ENCODE data around the gene STON1.

DNA sequence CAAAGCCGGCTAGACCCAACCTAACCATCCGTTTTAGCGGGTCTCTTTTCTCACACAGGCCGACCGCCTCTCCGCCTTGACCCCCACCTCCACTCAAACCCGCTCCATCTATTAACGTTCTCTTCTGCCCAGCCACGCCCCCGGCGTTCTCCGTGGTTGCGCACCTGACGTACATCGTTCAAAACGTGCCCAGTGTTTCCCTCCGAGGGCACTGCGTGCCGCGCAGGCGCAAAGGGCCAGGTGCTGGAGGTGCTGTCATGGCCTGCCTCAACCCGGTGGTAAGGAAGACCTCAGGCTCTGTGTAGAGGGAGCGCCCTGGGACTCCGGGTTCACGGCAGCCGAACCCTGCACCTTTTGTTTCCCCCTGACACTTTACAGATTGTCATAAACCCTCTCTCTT is 87.7 kb downstream of the STON1 start, which contains the start of gene GTF2A1L:
- TF ChIP-seq, protein P1, sequence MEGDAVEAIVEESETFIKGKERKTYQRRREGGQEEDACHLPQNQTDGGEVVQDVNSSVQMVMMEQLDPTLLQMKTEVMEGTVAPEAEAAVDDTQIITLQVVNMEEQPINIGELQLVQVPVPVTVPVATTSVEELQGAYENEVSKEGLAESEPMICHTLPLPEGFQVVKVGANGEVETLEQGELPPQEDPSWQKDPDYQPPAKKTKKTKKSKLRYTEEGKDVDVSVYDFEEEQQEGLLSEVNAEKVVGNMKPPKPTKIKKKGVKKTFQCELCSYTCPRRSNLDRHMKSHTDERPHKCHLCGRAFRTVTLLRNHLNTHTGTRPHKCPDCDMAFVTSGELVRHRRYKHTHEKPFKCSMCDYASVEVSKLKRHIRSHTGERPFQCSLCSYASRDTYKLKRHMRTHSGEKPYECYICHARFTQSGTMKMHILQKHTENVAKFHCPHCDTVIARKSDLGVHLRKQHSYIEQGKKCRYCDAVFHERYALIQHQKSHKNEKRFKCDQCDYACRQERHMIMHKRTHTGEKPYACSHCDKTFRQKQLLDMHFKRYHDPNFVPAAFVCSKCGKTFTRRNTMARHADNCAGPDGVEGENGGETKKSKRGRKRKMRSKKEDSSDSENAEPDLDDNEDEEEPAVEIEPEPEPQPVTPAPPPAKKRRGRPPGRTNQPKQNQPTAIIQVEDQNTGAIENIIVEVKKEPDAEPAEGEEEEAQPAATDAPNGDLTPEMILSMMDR (IDR thresholded peaks at IDR 0.05; ENCODE audit: insufficient read depth, low read length, poor library complexity, severe bottlenecking), result no peak
- TF ChIP-seq EZH2phosphoT487 (conservative IDR thresholded peaks at IDR 0.05; ENCODE audit: low read length), result no peak
